Lung (tissue), 12 donors: ENCODE results near the gene BBX. TPM values are rescaled to one million over a fixed set of nuclear protein-coding genes. Genes with fewer than 3 reads are reported as not detected.

ENCODE experiments used
- ATAC-seq: fragments of 200-7000 bp; cut with Tn5 transposase; one replicate; pipeline ENCODE4 v1.9.1; 2020; ENCODE audit warnings: moderate number of reproducible peaks; ENCODE audit not compliant: insufficient read depth, low FRiP score
- DNase-seq, 3 donors: peaks; one replicate each; pipeline ENCODE4 v3.0.0-alpha.2; 2013 to 2017
- H3K27ac ChIP-seq, 2 donors: one replicate each; pipeline ENCODE4 v1.5.1; 2013; ENCODE audit warnings: mild to moderate bottlenecking in 2 of 2, moderate library complexity in 2 of 2, control low read depth in 1 of 2, inconsistent platforms in 1 of 2, low read depth in 1 of 2, low read length in 1 of 2
- H3K27me3 ChIP-seq, 3 donors: one replicate each; pipeline ENCODE4 v1.5.1; 2013; ENCODE audit warnings: low read length in 2 of 3; ENCODE audit not compliant: control insufficient read depth in 3 of 3, insufficient read depth in 3 of 3
- H3K36me3 ChIP-seq, 4 donors: one replicate each; pipeline ENCODE4 v1.5.1; 2013; ENCODE audit warnings: low read length in 4 of 4, mild to moderate bottlenecking in 1 of 4, moderate library complexity in 1 of 4; ENCODE audit not compliant: control insufficient read depth in 4 of 4, insufficient read depth in 4 of 4
- H3K4me1 ChIP-seq, 5 donors: one replicate each; pipeline ENCODE4 v1.5.1; 2013; ENCODE audit warnings: low read length in 5 of 5, mild to moderate bottlenecking in 2 of 5, moderate library complexity in 1 of 5; ENCODE audit not compliant: control insufficient read depth in 5 of 5, insufficient read depth in 5 of 5
- H3K4me3 ChIP-seq: one replicate; pipeline ENCODE4 v1.5.1; 2013; ENCODE audit warnings: mild to moderate bottlenecking, control low read depth, moderate library complexity
- H3K9ac ChIP-seq, 2 donors: one replicate each; pipeline ENCODE4 v1.5.1; 2013; ENCODE audit warnings: low read length in 2 of 2, control low read depth in 1 of 2; ENCODE audit not compliant: insufficient read depth in 1 of 2
- H3K9me3 ChIP-seq, 4 donors: one replicate each; pipeline ENCODE4 v1.5.1; 2013; ENCODE audit warnings: low read length in 3 of 4, mild to moderate bottlenecking in 1 of 4, moderate library complexity in 1 of 4; ENCODE audit not compliant: control insufficient read depth in 4 of 4, insufficient read depth in 3 of 4
- WGBS, 2 donors: extraction: QIAGEN DNeasy Blood & Tissue Kit; methylation state at CpG; one replicate each; pipeline ENCODE4 v1.1.7; 2013; 5-methylcytosine and 5-hydroxymethylcytosine counted together
- polyA plus RNA-seq, 2 donors: library from polyadenylated mRNA; stranded (reverse); fragments of 200-250 nt; gene quantifications; one replicate each; pipeline ENCODE4 v1.2.1, GENCODE V29; 2013
- total RNA-seq, 2 donors: library from RNA; depleted of rRNA in 1 of 2; stranded (reverse); fragments of >200 nt in 1 of 2; gene quantifications; one replicate each; pipeline ENCODE4 v1.2.1, GENCODE V29; 2014 to 2021
- TF ChIP-seq, protein P1 (sequence below): IDR thresholded peaks from 2 replicates; pipeline ENCODE4 v1.5.1; 2012; ENCODE audit warnings: mild to moderate bottlenecking; ENCODE audit errors: control extremely low read depth, extremely low read depth
- donor health status: control.
- donor health status: control.
- donor health status: Bipolar disorder and iron deficiency.
- donor health status: healthy.
- donor health status: DM: yes; HTN: yes; CAD: no.

BBX gene
- total and polyA plus RNA-seq, 4 donors: 6.3 to 93.3 (median 25.1) TPM

DNA sequence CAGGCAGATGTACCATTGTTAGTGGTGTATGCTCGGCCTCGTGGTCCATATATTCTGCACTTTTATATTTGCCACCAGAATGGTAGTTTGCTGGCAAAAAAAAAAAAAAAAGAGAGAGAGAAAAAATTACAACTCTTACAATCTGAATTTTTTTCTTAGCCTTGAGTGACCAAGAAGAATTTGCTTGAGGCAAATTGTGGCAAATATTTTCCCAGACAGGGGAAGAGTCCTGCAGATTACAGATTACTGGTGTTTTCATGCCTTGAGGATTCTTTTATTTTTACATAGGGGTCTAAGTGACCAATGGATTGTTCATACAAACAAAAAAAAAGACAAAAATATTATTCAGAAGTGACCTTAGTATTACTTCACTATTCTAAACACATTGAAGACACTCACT is 283.3 kb downstream of the BBX start:
- H3K27ac ChIP-seq: no peak overlapping the region
- DNase-seq (no peak), ATAC-seq (no peak)
- peaks cover 15 to 40% (median 19%) of the 10 kb centered on the region in 4 donors for H3K36me3 ChIP-seq
- no peaks in the 10 kb centered on the region for H3K4me1 ChIP-seq
- TF ChIP-seq, protein P1, sequence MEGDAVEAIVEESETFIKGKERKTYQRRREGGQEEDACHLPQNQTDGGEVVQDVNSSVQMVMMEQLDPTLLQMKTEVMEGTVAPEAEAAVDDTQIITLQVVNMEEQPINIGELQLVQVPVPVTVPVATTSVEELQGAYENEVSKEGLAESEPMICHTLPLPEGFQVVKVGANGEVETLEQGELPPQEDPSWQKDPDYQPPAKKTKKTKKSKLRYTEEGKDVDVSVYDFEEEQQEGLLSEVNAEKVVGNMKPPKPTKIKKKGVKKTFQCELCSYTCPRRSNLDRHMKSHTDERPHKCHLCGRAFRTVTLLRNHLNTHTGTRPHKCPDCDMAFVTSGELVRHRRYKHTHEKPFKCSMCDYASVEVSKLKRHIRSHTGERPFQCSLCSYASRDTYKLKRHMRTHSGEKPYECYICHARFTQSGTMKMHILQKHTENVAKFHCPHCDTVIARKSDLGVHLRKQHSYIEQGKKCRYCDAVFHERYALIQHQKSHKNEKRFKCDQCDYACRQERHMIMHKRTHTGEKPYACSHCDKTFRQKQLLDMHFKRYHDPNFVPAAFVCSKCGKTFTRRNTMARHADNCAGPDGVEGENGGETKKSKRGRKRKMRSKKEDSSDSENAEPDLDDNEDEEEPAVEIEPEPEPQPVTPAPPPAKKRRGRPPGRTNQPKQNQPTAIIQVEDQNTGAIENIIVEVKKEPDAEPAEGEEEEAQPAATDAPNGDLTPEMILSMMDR: no peak
- WGBS, 2 donors: 100% methylated on average over 2 of the region's 2 CpGs
- no peak overlapping the region for H3K4me3 ChIP-seq
- no peaks in the 10 kb centered on the region for H3K27me3 ChIP-seq
- H3K9me3 ChIP-seq: no peaks in the 10 kb centered on the region
- no peak overlapping the region for H3K9ac ChIP-seq

DNA sequence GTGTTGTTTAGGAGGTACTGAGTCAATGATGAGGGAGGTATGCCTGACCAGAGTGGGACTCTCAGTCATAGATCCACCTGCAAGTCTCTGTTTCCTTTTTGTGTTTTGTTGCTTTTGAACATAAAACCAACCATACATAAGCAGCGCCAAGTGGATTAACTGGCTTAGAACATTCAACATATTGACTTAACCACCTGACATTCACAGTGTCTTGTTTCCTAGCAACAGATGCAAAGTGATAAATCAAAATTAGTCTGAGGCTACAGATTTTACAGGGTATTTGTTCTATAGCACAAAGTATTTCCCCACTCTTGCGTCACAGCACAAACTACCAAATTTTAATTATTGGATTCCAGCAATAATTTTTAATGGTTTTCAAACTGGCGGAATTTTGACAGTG is 283.8 kb downstream of the BBX start:
- Histone ChIP-seq H3K4me1 (no peaks in the 10 kb centered on the region), H3K9me3 (no peaks in the 10 kb centered on the region), H3K27me3 (no peaks in the 10 kb centered on the region), H3K9ac (no peak overlapping the region), H3K36me3 (peaks cover 12 to 35% (median 17%) of the 10 kb centered on the region in 4 donors), H3K27ac (no peak overlapping the region), H3K4me3 (no peak overlapping the region)
- 98% methylated on average over 3 of the region's 3 CpGs for WGBS, 2 donors
- ATAC-seq (no peak), DNase-seq (no peak)
- TF ChIP-seq, protein P1: no peak

DNA sequence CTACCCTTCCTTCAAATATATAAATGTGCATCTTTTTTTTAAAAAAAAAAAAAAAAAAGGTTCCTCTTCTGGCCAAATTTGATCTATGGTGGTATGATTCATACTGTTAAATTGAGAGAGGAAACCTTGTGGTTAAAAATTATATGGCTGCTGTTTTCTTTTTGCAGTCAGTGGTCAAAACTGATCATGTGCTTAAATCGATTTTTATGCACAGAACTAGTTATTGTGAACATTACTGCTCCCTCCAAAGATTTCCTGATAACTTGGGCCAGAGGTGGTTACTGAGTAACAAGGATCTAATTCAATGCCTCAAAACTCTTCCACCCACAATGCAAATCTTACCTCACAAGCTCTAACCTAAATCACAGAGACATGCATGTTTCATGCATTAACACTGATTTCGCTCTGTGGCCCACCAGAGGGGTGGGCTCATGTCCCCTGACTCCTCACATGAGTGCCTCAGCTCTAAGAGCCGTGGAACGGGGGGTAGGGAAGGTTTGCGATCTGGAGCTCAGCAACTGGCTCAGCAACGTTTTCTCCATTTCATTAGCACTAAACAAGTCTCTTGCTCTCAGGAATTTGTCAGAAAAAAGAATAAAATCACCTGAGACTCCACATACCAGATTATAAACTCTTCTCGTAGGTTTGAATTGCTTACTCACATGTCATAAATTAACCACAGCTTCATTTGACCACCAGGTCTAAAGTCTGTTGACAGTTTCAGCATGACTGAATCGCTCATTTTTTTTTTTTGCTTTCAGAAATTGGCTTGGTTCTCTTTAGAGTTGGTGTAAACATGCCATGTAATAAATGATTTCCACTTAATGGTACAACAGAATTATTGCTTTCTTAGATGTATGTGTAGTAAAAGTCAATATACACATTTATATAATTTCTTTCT is 287.7 kb downstream of the BBX start:
- TF ChIP-seq, protein P1: no peak
- no peak for ATAC-seq

More for the DNA sequence above, 287.7 kb downstream of the BBX start:
- H3K27ac ChIP-seq: no peak overlapping the region
- H3K9ac ChIP-seq: no peak overlapping the region
- no peaks in the 10 kb centered on the region for H3K27me3 ChIP-seq
- peaks cover 0 to 7% (median 0%) of the 10 kb centered on the region in 5 donors for H3K4me1 ChIP-seq
- H3K9me3 ChIP-seq: no peaks in the 10 kb centered on the region
- peaks cover 4 to 18% (median 6%) of the 10 kb centered on the region in 4 donors for H3K36me3 ChIP-seq
- H3K4me3 ChIP-seq: no peak overlapping the region
- 74 to 75% methylated on average over 8 of the region's 8 CpGs for WGBS, 2 donors
- no peak for DNase-seq
